ENCODE results near the gene VPS45. TPM values are rescaled to one million over a fixed set of nuclear protein-coding genes. Genes with fewer than 3 reads are reported as not detected.

The VPS45 gene
- polyA plus RNA-seq, 1 of the 3 experiments (the other 2 are of a cell fraction) = 31.5 TPM

- TF ChIP-seq JUND (IDR thresholded peaks at IDR 0.05) (peak; percentile 53), MAX (IDR thresholded peaks at IDR 0.05; ENCODE audit: low read depth) (no peak; the same call in 1 of the 2 replicates), RXRA (IDR thresholded peaks at IDR 0.05; ENCODE audit: borderline replicate concordance, low read depth) (no peak), EP300 (IDR thresholded peaks at IDR 0.05; ENCODE audit: borderline replicate concordance in 1 of 2, low read depth in 1 of 2, low read length in 1 of 2) (no peak), GATA2 (CRISPR knock-in tag; IDR thresholded peaks at IDR 0.05) (no peak), FOXM1 (IDR thresholded peaks at IDR 0.05; ENCODE audit: low read depth) (no peak), ZBTB33 (IDR thresholded peaks at IDR 0.05; ENCODE audit: borderline replicate concordance, low read depth) (no peak), TAF1 (IDR thresholded peaks at IDR 0.05; ENCODE audit: borderline replicate concordance, low read depth, low read length) (no peak)
Measured at GRCh38 chr1:150156868-150157603, 89.5 kb downstream of the VPS45 start (continued).

- Histone ChIP-seq H3K4me2 (peak overlapping the region; percentile 62; the same call in 1 of the 2 replicates), H3K79me2 (ENCODE audit: insufficient read depth) (peaks cover 23% of the 10 kb centered on the region), H4K20me1 (ENCODE audit: insufficient read depth) (no peaks in the 10 kb centered on the region), H3K27ac (ENCODE audit: low read depth in 2 of 2, low read length in 1 of 2) (peak overlapping the region in 1 of 2 experiments; percentile 86; a peak in 2 of 4 replicates), H3K9me3 (no peaks in the 10 kb centered on the region), H3K9ac (no peak overlapping the region), H3K4me3 (ENCODE audit: low read depth in 2 of 2, low read length in 1 of 2) (no peak overlapping the region), H3K9me2 (no peaks in the 10 kb centered on the region), H2AFZ (ENCODE audit: low read depth) (no peak overlapping the region), H3K4me1 (ENCODE audit: control insufficient read depth in 1 of 2, insufficient read depth in 2 of 2, low read depth in 1 of 2, low read length in 1 of 2) (peaks cover 31 to 51% of the 10 kb centered on the region in 2 experiments), H3K36me3 (replicated peaks in 1 of 2; ENCODE audit: control insufficient read depth in 1 of 2, insufficient read depth in 2 of 2, low read length in 1 of 2) (peaks cover 38 to 48% of the 10 kb centered on the region in 2 experiments), H3K27me3 (ENCODE audit: insufficient read depth) (no peaks in the 10 kb centered on the region), H3F3A (replicated peaks; ENCODE audit: insufficient read depth) (peaks cover 58% of the 10 kb centered on the region)
- 85% methylated on average over 8 of the region's 8 CpGs for WGBS (ENCODE audit: low lambda C conversion rate)
- POLR2A ChIA-PET = interaction anchor here (1.0 kb wide), 1 partner anchor 10 kb away, joined by 3 read pairs; the partner anchor contains the start of gene PLEKHO1
- no peak for DNase-seq
- CTCF ChIA-PET = interaction anchor here (2.3 to 7.1 kb wide), 2 partner anchors 8 to 28 kb away, joined by 14 to 59 read pairs; no protein-coding TSS in a partner anchor
- TF ChIP-seq EZH2phosphoT487 (IDR thresholded peaks at IDR 0.05; ENCODE audit: borderline replicate concordance, low read depth) (no peak), NRF1 (IDR thresholded peaks at IDR 0.05; ENCODE audit: low read depth, low read length) (no peak), IRF3 (IDR thresholded peaks at IDR 0.05; ENCODE audit: low read depth, low read length) (no peak), SIN3A (IDR thresholded peaks at IDR 0.05; ENCODE audit: borderline replicate concordance, low read depth, low read length) (no peak), CTCF (IDR thresholded peaks at IDR 0.05) (no peak), GATA2 (CRISPR knock-in tag; IDR thresholded peaks at IDR 0.05) (no peak), MXI1 (IDR thresholded peaks at IDR 0.05; ENCODE audit: low read depth, low read length) (no peak), RXRA (IDR thresholded peaks at IDR 0.05; ENCODE audit: borderline replicate concordance, low read depth) (no peak), RCOR1 (IDR thresholded peaks at IDR 0.05; ENCODE audit: low read length) (no peak), USF1 (IDR thresholded peaks at IDR 0.05; ENCODE audit: borderline replicate concordance, low read depth) (no peak), JUND (IDR thresholded peaks at IDR 0.05) (no peak), YY1 (IDR thresholded peaks at IDR 0.05; ENCODE audit: low read depth) (no peak), MAX (IDR thresholded peaks at IDR 0.05; ENCODE audit: low read depth) (no peak), ZBTB33 (IDR thresholded peaks at IDR 0.05; ENCODE audit: borderline replicate concordance, low read depth) (no peak), SMC3 (IDR thresholded peaks at IDR 0.05; ENCODE audit: low read depth, low read length) (no peak)
Measured at GRCh38 chr1:150159550-150159949, 92.0 kb downstream of the VPS45 start.
